Measurements from ENCODE around the gene MGMT.

The MGMT gene

DNA sequence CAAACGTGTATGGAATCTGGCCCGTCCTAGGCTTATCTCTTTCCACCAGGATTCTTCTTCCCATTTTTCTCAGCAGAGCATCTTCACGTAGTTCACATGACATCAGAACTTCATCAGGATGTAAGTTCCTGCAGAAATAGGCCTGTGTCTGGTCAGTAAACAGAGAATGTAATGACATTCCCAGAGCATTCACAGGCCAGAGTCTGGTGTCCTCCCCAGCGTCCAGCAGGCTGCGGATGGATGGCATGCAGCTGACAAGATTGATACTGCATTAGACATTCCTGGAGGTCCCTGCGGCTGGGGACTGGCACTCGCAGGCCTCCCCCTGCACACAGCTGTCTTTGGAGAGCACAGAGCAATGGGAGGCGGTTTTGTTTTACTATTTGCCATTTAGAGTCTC, 28.7 kb downstream of the MGMT start:
- no peak for FAIRE-seq

- FAIRE-seq: no peak
These were observed 30.0 kb downstream of the MGMT start for GRCh38 chr10:129497013-129497412.

DNA sequence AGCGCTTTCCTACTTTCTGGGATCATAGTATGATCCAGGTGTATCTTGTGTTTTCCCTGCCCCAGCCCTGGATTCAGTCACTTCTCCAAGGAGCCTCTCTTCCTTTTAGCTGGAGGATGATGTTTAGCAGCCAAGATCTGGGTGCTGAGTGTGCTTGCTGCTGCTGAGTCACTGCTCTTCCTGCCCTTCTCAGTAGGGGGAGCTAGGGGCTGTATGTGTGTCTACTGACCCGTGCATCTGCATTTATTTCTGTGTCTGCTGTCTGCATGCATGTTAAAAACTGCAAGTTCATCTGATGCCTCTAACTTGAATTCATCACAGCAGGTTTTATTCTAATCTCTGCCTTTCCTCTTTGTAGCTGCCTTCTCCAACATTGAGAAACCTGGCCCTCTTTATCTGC, 31.6 kb downstream of the MGMT start:
- FAIRE-seq: no peak

- no peak for FAIRE-seq
These were observed 33.7 kb downstream of the MGMT start for GRCh38 chr10:129500617-129501339.

DNA sequence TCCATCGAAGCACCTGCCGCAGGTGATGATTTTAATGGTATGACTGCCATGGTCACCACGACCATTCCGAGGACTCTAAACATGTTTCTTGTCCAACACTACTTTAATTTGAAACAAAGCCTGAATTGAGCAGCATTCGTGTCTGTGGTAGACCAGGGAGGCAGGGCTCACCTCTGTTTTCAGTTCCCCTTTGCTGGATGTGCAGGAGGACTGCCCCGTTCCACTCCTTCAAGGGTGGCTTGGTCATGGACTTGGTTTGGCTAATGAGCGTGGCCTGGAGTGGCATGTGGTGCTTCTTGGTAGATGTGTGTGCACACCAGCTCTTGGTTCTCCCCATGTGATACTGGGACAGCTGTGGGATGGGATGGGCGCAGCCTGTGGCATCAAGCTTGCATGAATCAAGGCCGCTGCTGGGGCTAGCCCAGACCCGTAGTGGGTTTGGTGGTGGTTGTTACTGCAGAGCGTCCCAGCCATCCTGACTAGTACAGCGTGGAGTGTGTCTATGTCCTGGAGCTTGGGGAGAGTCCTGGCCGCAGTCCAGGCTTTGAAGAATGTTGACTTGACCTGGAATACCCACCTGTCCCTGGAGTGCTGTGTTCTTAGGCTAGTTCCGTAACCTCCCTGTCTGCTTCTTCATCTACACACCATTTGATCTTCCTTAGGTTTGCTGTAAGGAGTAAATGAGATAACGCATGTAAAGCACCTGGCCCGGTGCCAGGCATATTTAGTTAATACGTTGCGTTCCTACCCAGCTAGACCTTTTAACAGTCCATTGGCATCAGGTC, 34.8 kb downstream of the MGMT start:
- FAIRE-seq: no peak

- FAIRE-seq: no peak
These were observed 35.4 kb downstream of the MGMT start for GRCh38 chr10:129502448-129502847.

- FAIRE-seq: no peak
These were observed 38.5 kb downstream of the MGMT start for GRCh38 chr10:129505500-129506075.

- FAIRE-seq: no peak
These were observed 39.2 kb downstream of the MGMT start for GRCh38 chr10:129506101-129506797.

- FAIRE-seq: no peak
These were observed 40.3 kb downstream of the MGMT start for GRCh38 chr10:129507216-129507889.

DNA sequence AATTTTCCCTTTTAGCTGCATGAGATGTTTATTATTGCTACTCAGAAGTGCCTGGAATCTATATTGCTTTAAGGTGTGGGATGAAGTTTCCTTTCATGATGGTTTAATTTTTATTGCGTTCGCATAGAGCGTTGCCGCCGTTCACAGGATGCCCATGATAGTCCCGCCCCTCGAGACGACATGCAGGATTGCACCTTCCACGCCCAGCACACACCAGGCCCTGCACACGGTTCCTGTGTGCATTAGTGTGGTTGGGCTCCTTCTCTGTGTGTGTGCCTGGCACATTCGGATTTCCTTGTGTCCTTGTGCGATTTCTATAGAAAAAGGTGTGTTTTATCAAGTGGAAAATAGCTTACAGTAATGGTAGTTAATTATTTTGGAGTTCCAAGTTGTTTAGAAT, 42.1 kb downstream of the MGMT start:
- FAIRE-seq: no peak

DNA sequence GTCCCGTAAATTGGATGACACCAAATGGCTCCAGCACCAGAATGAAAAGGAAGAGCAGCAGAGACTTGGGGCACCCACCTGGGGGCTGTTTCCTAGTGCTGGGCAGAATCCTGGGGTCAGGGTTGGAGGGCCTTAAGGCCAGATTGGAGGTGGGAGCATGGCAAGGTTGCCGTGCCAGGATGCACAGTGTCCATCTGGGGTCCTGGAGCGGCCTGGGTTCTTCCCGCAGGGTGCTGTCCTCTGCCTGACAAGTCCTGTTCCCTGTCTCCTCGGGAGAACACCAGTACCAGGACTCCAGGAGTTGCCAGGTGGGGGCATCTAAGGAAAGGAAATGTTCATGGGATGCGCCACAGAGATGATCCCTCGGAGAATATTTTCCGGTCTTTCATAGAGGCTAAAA, 42.8 kb downstream of the MGMT start:
- no peak for FAIRE-seq

GRCh38 chr10:129511086-129511485, 44.0 kb downstream of the MGMT start:
- FAIRE-seq: no peak

- FAIRE-seq: no peak
These were observed 44.7 kb downstream of the MGMT start for GRCh38 chr10:129511758-129512157.

- no peak for FAIRE-seq
These were observed 46.3 kb downstream of the MGMT start for GRCh38 chr10:129513312-129513711.

GRCh38 chr10:129514568-129515451, 47.8 kb downstream of the MGMT start:
- no peak for FAIRE-seq

DNA sequence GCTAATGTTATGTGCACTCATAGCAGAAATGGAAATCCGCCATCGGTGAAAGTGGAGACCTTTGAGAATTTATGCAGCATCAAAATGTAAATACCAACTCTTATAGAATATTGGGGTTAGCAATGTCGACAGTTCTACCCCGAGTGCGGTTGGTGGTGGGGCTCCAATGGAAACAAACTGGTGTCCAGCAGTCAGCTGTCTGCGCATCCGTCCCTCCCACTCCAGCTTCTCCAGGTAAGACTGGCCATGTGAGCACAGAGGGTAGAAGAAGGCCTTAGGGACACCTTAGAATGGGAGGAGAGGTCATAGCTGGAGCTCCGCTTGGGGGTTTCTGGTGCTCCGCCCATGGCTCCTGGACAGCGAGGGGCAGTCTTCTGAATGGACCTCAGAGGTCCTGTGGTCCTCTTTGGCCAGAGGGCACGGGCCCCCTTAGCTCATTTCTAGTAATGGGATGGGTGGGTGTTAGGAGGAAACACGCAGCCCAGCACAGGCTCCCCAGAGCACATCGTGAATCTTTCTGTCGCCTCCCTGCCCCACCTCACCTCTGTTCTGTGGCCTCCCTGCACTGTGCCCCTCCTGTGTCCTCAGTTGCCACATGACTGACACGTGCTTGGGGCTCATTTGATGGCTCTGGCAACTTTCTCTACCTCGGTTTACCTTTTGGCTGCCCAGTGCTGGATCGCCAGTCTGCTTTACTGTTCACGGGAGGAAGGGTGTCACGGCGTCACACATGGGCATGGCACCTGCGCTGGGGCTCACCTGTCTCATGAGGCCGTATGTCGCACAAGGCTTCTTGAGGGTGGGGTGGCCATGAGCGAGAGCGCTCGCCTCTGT, 50.0 kb downstream of the MGMT start:
- FAIRE-seq: no peak

DNA sequence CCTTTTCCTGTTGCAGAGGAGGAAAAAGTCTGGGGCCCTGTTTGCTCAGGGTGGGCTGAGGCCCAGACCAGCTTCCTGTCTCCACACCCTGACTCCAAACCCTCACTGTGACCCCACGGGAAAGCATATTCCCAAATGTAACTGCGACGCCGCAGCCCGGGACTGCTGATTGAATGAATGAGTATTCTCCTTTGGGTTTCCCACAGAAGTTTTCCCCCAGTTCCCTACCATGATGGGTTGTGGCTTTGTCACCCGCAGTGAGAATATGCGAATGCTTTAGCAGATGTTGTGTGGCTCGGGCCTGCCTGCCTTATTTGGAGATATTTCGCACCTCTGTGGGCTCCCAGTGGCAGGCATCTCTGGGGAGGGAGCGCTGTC, 50.6 kb downstream of the MGMT start:
- FAIRE-seq: no peak

DNA sequence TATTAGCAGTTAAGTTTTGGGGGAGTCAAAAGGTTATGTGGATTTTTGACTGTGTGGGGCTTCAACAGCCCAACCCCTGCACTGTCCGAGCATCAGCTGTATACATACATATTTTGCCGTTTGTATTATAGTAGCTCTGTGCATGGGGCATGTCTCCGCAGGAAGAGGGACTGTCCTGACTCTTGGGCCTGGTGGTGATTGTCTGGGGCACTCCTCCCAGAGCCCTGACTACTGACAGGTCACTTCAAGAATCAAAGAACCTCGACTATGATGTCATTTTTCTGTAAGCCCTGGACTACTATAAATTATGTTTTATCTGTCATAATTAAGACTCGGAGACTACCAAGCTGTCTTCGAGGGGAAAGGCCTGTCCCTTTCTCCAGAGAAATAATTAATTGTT, 51.8 kb downstream of the MGMT start:
- FAIRE-seq: no peak

DNA sequence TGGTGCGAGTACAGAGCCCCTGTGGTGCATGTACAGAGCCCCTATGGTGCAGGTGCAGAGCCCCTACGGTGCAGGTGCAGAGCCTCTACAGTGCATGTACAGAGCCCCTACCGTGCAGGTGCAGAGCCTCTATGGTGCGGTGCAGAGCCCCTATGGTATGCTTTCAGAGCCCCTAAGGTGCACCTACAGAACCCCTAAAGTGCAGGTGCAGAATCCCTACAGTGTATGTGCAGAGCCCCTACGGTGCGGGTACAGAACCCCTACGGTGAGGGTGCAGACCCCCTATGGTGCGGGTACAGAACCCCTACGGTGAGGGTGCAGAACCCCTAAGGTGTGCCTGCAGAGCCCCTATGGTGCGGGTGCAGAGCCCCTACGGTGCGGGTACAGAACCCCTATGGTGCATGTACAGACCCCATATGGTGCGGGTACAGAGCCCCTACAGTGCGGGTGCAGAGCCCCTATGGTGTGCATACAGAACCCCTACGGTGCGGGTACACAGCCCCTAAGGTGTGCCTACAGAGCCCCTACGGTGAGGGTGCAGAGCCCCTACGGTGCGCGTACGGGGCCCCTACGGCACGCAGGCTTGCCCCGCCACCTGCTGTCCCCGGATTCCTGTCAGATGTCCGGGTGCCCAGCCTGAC, 53.5 kb downstream of the MGMT start:
- no peak for FAIRE-seq
